HG02885 (cell line): Measurements from ENCODE around the gene REN.

Experiments used
- ATAC-seq: cut with Tn5 transposase; IDR thresholded peaks from one replicate; pipeline ENCODE4 v1.9.1; 2021; ENCODE audit warnings: mild to moderate bottlenecking; ENCODE audit not compliant: unreplicated experiment, poor library complexity

Gene REN

DNA sequence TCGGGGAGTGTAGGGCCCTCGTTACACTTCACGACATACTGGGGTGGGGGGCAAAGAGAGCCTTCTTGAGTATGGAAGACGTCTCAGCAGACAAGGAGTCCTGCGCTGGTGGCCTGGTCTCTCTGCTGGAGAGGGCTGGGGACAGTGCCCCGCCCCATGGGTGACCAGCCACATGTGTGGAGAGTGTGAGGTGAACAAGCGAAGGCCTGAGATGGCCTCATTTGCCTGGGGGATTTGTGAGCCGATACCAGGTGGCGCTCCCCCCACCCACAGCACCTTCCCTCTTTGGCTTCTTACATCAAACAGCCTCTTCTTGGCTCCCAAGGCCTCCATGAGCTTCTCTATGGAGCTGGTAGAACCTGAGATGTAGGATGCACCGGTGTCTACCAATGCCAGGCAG lies 10.3 kb downstream of the REN start:
- no peak for ATAC-seq

DNA sequence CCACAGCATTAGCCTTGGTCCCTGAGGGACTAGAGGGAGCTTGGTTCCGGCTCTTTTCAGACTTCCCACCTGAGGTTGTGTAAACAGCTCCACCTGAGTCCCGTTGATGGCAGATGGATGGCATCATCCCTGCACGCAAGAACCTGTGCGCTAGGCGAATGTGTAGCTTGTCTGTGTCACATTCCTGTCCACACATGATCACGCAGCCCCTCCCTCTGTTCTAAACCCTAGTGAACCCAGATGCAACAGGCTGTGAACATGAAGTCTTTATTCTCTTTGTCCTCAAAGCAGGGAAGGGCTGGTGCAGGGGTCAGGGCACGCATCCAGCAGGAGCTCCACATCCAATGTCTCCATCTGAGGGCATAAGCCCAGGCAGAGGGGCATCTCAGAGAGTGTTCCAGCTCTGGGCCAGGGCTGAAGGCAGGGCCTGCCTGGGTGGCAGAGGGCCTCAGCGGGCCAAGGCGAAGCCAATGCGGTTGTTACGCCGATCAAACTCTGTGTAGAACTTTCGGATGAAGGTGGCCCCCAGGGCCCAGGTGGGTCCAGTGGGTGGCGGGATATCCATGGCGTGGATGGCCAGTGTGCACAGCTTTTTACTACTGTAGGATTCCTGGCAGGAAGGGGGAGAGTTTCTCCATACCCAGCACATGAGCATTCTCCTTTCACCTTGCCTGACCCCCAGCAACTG lies 11.4 kb downstream of the REN start:
- ATAC-seq, result no peak

DNA sequence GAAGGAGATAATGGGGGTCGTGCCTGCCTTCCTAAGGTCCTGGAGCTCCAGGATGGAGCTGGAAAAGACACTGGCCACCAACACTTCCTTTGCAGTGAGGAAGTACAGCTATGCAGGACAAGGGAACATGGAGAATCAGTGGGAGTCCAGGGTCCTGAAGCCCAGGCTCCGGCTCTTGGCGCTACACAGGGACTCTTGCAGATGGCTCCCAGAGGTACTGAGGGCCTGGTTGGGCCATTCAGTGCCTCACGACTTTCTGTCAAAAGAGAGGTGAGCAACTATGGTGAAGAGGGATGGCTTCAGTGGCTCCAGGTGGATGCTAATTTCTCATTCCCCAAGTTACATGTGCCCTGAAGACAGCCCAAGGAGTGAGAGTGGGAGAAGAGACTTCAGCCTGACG lies 12.5 kb downstream of the REN start:
- ATAC-seq, result no peak

DNA sequence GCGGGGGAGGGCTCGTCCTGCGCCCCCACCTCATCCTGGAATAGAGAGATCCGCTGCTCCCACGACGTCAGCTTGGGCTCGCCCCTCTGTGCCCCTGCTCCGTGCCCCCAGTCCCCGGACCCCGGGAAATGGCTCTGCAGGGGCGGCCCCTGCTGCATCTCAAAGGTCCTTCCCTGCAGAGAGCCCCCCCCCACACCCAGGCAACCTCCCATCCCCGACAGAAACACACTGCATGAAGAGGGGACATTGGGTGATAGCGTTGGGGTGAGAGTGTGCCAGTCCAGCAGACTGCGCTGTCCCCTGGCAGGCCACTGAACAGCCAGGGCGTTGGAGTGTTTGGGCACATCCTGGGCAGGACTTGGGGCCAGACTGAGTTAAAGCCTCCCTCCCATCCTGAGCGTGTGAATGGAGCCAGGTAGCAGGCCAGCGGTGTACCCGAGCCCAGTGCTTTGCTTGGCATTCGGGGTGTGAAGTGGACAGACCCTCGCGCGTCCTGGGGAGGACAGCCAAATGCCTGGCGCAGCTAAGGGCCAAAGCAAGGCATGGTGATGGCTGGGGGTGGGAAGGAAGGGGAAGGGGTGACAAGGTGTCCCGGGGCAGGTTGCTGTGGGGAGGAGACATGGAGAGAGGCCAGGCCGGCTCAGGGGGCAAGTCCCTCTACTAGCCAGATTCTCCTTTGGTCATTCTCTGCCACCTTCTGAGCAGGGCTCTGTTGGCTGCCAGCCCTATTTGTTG lies 13.7 kb downstream of the REN start:
- no peak for ATAC-seq

DNA sequence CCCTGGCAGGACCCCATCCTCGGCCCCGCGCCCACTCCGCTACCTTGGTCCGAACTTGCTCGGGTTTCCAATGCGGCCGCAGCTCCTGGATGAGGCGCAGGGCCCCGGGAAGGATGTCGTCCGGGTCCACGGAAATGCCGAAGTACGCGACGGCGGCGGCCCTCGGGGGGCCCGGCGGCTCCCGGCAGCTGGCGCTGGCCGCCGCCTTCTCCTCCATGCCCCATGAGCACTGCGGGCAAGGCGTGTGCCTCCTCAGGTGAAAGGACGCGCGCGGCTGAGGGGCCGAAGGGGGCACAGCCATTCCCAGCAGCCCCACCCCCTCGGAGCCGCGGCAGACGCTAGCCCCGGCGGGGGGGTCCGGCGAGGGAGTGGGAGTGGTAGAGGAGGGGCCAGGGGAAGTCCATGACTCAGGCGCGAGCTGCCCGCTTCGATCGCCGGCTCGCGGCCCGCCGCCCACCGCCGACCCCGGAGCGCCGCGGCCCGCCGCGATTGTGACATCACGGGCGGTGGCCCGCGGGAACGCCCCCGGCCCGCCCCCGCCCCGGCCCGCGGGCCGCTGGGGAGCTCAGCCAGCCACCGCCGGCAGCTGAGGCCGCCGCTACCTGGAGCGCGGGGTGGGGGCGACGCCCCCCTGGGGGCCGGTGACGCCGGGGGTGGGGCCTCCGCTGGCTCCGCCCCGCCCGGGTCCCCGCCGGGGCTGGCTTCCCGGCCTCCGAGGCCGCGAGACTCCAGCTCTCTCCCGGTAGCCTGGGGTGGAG lies 14.4 kb downstream of the REN start, which contains the start of gene ETNK2:
Gene ETNK2, minus strand, starts transcription at position 493 of the 758 bp plus-strand sequence. Its CDS starts 192 bp downstream, at position 301.
- no peak for ATAC-seq

DNA sequence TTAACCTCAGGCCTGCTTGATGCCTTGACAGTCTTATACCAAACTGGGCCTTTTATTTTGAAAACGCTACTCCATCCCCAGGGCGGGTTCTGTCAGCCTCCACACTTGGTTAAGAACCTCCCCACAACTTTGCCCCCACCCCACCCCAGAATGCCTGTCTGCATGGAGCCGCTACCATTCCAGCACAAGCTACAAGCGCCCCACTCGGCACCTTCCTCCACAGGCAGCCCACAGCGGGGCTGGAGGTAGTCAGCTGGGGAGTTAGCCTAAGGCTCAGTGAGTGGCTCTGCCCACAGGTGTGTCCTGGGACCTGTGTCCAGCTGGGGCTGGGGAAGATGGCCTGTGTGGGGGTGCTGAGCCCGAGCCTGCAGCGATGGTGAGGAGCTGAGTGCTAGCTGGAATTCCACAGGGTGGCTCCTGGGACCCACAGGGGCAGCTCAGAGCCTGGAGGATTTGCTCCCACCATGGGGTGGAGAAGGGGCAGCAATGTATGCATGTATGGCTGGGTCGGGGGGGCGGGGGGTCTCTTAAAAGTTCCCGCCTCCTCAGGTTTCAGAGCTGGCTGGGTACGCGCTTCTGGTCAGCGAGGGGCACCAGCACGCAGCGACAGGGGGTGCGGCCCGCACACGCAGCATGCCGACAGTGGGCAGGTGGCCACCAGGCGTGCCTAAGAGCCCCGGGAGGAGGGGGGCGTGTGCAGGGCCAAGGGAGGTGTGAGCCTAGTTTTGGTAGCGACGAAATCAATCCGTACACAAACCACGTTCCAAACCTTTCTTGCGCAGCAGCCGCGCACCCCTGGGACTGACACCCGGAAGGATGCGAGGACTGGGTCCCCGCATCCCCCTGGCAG lies 15.2 kb downstream of the REN start:
- no peak for ATAC-seq

DNA sequence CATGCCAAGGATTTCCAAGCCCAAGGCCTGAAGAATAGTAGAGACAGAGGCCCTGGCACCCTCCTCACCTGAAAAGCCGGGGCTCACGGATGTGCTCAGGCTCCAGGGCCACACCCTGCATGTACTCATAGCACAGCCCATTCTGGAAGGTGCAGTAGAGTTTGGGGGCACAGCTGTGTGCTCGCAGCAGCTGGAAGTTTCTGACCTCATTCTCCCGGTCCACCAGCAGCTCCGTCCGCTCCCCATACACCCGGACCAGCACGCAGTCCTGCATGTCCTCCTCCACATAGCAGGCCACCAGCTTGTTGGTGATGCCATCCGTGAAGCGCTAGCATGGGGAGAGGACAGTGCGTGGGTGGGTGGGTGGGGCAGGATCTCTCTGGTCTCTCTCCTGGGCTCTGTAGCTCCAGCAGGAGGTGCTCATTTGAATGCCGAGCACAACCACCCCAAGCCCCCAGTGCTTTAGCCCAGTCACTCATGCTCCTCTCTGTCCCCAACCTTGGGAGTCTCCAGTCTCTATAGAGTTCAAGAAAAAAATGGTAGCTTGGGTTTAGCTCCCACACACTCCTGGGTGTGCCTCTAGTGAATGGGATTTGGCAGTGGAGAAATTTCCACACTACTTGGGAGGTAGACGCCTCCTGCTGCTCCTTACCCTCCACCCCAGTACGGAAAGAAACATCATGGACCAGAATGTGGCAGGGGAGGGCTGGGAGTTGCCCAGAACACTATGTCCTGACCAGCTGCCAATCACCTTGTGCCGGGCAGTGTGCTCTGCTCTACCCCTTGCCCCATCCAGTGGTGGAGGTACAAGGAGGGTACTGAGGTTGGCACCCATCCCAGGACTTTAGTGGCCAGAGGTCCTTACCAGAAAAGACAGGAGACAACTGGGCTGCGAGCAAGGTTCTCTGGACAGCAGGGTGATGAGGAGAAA lies 16.2 kb downstream of the REN start:
- no peak for ATAC-seq

DNA sequence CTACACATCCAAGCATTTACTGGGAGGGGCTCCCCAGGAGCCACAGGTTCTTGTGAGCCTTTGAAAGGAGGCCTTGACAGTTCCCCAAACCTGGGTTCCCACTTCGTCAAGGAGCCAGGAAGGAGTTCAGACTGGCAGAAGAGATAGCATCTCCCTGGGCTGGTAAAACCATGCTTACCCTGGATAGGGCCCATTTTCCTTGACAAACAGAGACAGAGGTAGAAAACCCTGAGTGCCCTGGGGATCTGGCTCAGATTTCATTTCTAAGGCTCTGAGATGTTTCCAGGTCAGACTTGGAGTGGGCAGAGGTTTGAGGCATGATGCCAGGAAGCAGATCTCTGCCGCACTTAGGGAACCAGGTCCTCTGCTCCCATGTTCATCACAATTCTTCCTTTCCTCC lies 17.0 kb downstream of the REN start:
- no peak for ATAC-seq

DNA sequence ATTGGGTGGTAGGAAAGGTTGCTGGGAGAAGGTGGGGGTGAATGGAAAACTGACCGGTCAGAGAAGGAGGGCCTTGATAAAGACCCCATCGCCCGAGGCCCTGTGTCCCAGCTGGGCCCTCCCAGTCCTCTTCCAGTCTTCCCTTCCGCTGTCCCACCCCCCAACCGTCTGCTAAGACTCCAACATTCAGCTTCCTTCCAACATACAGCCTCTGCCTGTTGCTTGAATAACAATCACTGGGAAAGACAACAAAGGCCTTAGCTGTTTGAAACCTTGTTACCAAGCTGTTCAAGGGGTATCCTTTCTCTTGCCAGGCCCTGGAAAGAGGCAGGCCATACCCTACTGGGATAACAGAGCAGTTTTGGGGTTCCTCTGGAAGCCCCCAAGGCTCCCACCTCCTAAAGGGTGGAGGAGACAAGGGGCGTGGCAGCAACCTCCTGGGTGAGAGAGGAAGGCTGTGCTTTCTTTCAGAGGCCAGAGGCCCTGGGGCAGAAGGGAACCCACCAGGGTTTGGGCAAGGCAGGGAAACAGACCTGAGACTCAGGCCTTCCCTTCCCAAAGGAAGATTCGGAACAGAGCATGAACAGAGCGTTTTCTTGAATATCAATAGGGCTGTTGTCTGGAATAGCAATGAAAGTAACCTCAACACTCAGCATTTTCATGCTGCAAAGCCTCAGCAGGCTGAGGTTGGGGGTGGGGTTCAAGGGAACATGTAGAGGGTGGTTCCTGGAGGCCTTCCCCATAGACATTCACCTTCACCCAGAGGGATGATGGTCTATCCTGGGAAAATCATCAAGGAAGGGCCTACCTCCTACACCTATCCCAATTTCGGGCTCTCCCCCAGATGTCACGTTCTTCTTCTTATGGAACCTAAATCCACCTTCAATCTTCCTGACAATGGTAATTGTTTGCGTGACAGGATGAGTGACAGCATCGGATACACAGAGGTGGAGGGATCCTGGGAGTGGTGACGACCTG lies 18.4 kb downstream of the REN start:
- ATAC-seq, result no peak

DNA sequence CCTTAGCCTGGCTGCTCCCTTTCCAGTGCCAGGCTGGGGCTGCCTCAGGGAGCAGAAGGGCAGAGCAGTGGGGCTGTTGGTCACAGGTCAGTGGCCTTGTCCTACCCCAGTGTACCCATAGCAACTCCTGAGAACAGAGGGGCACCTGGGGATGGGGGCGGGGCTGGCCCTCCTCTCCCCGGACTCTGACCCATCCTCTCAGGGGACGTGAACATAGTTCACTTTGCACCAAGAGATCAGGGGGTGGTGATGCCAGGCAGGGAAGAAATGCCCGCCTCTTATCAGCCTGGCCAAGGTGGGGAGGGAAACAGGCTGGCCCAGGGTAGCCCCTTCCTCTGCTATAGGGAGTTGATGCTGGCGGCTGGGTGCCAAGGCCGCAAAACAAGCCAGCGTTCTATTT lies 19.2 kb downstream of the REN start:
- ATAC-seq, result no peak

DNA sequence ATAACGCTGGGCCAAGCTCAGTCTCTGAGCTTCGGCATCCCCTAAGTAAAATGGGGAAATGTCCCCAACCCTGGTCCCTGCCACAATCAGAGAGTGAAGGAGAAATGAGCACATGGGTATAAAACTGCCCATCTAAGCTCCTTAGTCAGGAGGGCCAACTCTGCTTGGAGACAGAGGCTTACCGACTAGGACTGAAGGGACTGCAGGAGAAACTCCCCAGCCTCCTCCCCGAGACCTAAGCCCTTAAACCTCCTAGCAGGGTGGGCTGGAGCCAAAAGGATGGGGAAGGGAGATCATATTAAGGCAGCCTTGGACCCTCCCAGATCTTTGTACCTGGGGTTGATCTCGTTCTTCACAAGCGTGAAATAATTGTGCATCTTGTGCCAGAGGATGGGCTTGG lies 19.8 kb downstream of the REN start:
- no peak for ATAC-seq

DNA sequence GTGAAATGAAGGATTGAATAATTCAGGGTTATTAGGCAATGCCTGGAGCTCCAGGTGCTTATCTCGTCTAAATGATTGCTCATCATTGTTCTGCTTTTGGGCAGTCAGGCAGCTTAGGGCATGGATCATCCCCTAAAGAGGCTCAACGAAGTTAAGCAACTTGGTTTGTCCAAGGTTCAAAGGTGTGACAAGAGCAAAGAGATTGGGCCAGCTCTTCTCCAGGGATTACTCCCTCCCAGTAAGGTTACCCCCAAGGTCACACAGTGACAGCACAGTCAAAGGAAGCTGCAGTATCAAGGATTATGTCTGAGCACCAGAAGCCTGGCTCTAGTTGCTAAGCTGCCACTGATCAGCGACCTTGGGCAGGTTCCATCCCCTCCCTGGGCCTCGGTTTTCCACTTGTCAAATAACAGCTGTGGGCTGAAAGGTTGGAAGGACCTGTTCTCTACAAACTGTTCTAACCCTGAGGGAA lies 21.1 kb downstream of the REN start:
- ATAC-seq, result no peak

DNA sequence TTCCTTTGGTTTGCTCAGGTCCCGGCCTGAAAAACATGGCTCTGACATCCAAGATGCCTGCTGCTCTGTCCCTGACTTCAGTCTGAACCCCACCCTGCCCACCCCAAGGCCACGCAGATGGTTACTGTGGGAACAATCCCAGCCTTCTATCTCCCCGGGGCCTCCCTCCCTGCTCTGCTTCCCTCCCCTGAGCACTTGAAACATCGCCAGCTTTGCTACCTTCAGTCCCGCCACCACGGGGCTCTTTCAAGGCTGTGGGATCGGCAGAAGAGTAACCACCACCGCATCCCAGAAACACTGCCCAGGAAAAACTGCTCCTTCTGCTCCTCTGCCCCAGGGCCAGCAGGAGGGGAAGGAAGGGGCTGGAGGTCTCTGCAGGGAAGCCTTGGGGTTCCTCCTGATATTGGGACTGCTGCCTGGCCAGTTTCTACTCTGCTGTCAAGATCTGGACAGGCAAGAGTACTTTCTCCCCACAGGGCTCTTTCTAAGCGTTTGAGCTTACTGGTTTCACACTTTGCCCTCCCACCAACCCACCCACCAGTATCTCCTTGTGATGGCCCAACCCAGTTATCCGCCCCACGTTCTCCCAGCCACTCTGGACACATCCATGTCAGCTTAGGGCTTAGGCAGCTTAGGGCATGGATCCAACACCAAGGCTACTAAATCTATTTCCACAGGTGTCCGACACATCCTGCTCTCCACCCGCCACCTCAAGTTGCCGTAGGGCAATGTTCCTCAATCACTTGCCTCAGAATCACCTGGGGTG lies 22.7 kb downstream of the REN start:
- ATAC-seq, result no peak

DNA sequence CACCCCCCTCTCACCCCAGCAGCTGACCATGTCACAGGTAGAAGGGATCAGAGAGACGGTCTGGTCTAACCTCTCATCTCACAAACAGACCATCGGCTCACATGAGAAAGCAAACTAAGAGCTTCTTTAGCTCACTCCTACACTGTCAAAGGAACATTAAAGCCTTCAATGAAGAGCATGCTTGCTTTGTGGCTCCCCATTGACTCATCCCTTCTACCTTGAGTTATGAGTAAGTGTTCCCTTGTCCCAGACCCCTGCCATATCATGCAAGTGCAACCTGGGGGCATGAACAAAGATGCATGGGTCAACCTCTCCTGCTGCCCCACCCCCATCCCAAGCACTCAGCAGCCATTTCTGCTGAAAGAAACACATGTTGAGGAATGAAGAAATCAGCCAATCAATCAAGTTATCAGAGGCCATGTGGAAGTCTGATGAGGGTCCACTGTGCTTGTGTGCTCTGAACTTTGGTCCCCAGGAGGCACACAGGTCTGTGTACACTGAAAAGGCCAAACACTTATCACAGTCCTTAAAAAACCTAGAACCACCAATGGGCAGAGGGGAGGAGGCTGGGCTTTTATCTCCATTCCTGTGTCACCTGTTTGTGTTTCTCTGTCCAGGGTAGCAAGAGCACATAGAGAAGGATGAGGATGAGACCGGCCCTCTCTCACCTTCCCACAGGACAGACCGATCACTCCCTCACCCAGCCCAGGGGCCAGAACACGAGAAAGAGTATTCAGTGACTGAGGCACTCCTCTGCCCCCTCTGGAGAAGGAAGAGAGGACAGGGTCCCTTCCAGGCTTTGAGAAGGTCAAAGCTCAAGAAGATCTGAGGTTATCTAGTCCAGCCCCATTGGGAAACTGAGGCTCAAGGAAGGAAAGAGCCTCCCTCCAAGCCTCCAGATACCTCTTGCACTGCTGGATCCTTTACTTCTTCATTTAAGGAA lies 23.8 kb downstream of the REN start:
- ATAC-seq, result no peak

DNA sequence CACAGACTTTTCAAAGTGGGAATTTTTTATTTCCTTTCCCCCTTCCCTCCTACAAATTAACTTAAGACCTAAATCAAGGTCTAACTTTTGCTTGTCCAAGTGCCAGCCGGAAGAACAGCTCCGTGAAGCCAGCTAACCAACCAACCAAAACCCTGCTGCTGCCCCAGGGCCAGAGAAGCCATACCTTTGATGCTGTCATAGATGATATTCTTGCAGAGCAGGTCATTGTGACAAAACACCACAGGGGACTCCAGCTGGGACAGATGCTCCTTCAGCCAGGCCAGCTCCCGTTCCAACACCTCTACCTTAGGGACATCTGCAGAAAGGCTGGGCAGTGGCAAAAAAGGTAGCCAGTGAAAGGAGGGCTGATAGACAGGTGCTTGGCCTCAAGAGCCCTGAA lies 25.0 kb downstream of the REN start:
- no peak for ATAC-seq

DNA sequence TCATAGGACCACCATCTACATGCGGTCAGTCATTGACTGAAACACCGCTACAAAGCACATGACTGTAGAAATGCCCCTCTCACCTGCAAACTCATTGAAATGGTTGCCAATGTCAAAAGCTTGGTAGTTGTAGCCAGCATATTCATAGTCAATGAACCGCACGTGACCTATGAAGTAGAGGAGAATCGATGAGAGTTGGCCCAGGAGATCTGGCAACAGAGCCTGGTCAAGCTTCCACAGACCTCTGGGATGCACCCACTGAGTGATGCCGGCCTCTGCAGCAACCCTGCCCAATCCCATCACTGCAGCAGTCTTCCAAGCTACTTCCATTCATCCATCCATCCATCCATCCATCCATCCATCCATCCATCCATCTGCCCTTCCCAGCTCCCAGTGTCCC lies 26.2 kb downstream of the REN start:
- ATAC-seq, result no peak
